PFSK-1 (cell line): ENCODE data around the gene CCDC85C.

ENCODE experiments used
- FOXP2 ChIP-seq: optimal IDR thresholded peaks from 2 replicates; pipeline ENCODE3; 2011; ENCODE audit warnings: borderline replicate concordance, control low read depth, inconsistent platforms; ENCODE audit not compliant: insufficient read depth; ENCODE audit errors: extremely low read length, extremely low read depth
- POLR2AphosphoS5 ChIP-seq: IDR thresholded peaks from 2 replicates; pipeline ENCODE4 v1.6.1; 2012; ENCODE audit warnings: low read depth, mild to moderate bottlenecking, control low read depth, low read length, moderate library complexity
- SIN3A ChIP-seq: IDR thresholded peaks from 2 replicates; pipeline ENCODE4 v1.6.1; 2012; ENCODE audit warnings: mild to moderate bottlenecking, low read length, moderate library complexity, borderline replicate concordance; ENCODE audit not compliant: insufficient read depth
- TAF1 ChIP-seq: IDR thresholded peaks from 2 replicates; pipeline ENCODE4 v1.6.1; 2012; ENCODE audit warnings: low read length, control low read depth, borderline replicate concordance; ENCODE audit not compliant: insufficient read depth
- TF ChIP-seq, protein P1 (sequence below), 2 experiments: IDR thresholded peaks; 2 replicates each; pipeline versions ENCODE4 v1.6.1 to v1.8.0; 2011 to 2012; ENCODE audit warnings: low read depth in 2 of 2, low read length in 2 of 2, control low read depth in 1 of 2, inconsistent platforms in 1 of 2, mild to moderate bottlenecking in 1 of 2, moderate library complexity in 1 of 2; ENCODE audit not compliant: insufficient read depth in 1 of 2

CCDC85C gene

GRCh38 chr14:99463974-99464373 is 140.0 kb downstream of the CCDC85C start:
- TF ChIP-seq TAF1 (no peak), FOXP2 (no peak), SIN3A (no peak), POLR2AphosphoS5 (no peak)
- TF ChIP-seq, protein P1, sequence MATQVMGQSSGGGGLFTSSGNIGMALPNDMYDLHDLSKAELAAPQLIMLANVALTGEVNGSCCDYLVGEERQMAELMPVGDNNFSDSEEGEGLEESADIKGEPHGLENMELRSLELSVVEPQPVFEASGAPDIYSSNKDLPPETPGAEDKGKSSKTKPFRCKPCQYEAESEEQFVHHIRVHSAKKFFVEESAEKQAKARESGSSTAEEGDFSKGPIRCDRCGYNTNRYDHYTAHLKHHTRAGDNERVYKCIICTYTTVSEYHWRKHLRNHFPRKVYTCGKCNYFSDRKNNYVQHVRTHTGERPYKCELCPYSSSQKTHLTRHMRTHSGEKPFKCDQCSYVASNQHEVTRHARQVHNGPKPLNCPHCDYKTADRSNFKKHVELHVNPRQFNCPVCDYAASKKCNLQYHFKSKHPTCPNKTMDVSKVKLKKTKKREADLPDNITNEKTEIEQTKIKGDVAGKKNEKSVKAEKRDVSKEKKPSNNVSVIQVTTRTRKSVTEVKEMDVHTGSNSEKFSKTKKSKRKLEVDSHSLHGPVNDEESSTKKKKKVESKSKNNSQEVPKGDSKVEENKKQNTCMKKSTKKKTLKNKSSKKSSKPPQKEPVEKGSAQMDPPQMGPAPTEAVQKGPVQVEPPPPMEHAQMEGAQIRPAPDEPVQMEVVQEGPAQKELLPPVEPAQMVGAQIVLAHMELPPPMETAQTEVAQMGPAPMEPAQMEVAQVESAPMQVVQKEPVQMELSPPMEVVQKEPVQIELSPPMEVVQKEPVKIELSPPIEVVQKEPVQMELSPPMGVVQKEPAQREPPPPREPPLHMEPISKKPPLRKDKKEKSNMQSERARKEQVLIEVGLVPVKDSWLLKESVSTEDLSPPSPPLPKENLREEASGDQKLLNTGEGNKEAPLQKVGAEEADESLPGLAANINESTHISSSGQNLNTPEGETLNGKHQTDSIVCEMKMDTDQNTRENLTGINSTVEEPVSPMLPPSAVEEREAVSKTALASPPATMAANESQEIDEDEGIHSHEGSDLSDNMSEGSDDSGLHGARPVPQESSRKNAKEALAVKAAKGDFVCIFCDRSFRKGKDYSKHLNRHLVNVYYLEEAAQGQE (IDR thresholded peaks at IDR 0.05; ENCODE audit: insufficient read depth in 1 of 2, low read depth in 2 of 2, low read length in 2 of 2) = no peak

GRCh38 chr14:99462210-99462609 is 141.8 kb downstream of the CCDC85C start:
- no peak for TF ChIP-seq SIN3A
- TF ChIP-seq FOXP2 = no peak
- TF ChIP-seq TAF1 = no peak

GRCh38 chr14:99461411-99462085 is 142.5 kb downstream of the CCDC85C start:
- TF ChIP-seq POLR2AphosphoS5 = no peak
- TF ChIP-seq TAF1 = no peak
- TF ChIP-seq SIN3A = no peak
- no peak for TF ChIP-seq FOXP2

- TF ChIP-seq FOXP2 = no peak
- TF ChIP-seq TAF1 = no peak
- no peak for TF ChIP-seq POLR2AphosphoS5
- no peak for TF ChIP-seq SIN3A
- TF ChIP-seq, protein P1 (IDR thresholded peaks at IDR 0.05; ENCODE audit: insufficient read depth in 1 of 2, low read depth in 2 of 2, low read length in 2 of 2) = no peak
Measured at GRCh38 chr14:99460793-99461192, 143.2 kb downstream of the CCDC85C start.

DNA sequence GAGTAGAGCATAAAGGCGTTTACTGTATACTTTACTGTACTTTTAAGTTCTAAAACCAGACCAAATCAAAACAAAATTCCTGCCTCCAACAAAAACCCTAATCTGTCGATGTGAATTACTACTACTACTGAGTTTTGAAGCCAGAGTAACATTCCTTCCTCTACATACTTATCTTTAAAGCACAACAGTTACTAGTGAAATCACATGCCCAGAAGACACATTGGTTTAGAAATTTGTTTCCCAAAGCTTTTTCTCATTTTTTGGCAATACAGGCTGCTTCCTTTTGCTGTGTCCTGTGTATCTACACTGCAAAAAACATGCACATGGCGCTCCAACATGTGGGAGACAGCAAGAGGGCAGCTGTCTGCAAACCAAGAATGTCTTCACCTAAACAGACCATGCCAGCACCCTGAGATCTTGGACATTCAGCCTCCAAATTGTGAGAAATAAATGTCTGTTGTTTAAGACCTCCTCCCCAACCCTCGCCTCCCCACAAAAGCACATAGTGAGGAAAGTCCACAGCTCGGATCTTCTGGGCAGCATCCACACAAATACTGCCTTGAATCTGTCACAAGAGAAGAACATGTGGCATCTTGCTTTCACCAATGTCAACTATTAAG is 144.4 kb downstream of the CCDC85C start:
- TF ChIP-seq, protein P1 (IDR thresholded peaks at IDR 0.05; ENCODE audit: insufficient read depth in 1 of 2, low read depth in 2 of 2, low read length in 2 of 2) = no peak

GRCh38 chr14:99454246-99454645 is 149.8 kb downstream of the CCDC85C start:
- TF ChIP-seq, protein P1 (IDR thresholded peaks at IDR 0.05; ENCODE audit: insufficient read depth in 1 of 2, low read depth in 2 of 2, low read length in 2 of 2) = no peak
- TF ChIP-seq POLR2AphosphoS5 = no peak
- TF ChIP-seq SIN3A = no peak
- TF ChIP-seq TAF1 = no peak
- TF ChIP-seq FOXP2 = no peak
